GM18873 (cell line): Measurements from ENCODE around the gene NOC2L.

Experiments
- ATAC-seq: cut with Tn5 transposase; IDR thresholded peaks from one replicate; pipeline ENCODE4 v1.9.1; 2021; ENCODE audit warnings: mild to moderate bottlenecking, moderate library complexity, moderate number of reproducible peaks; ENCODE audit not compliant: unreplicated experiment, low FRiP score

The NOC2L gene

DNA sequence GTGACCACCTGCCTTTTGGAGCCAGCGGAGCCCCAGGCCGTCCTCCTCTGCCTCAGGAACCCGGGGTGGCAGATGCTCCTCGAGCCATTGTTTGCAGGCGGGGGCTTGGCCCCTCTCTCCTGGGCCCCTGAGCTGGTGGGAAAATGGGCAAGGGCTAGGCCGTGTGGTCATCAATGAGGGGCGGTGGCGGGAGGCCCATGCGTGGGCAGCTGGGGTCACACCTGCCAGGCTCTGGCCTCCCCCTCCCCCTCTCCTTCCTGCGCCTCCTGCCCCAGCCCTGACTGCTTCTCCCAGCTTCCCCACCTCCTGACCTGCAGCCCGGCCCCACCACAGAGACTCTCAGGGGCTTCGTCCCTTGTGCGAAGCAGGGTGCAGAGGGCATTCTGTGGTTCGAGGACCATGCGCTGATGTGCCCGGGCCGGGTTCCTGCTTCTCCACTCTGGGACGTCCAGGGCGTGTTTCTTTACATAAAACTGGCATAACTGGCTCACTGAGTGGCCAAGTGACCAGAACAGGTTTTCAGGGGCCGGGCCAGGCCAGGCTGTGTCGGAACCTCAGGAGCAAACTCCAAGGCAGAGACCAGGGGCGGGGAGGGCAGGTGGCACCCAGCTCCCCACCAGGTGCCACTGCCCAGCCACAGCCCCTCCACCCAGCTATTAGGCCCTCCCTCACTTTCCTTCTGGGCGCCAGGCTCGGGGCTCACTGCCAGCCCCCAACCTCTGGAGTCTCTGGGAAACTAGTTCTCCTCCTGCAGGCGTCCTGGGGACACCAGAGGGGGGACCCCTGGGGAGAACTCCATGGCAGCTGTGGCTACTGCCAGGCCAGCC is 26.1 kb downstream of the NOC2L start:
- ATAC-seq, result no peak

DNA sequence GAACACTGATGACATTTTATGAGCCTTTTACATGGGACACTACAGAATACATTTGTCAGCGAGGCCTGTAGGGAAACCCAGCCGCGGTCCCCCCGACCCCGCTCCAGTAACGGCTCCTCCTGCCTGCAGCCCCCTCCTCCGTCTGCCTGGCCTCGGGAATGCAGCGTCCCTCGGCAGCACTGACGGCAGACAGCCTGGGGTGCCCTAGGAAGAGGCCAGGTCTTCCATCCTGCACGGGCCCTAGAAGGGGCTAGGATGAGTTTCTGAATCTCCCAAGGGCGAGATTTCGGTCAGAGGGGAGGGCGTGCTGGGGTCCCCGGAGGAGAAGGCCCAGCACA is 26.9 kb downstream of the NOC2L start:
- no peak for ATAC-seq

DNA sequence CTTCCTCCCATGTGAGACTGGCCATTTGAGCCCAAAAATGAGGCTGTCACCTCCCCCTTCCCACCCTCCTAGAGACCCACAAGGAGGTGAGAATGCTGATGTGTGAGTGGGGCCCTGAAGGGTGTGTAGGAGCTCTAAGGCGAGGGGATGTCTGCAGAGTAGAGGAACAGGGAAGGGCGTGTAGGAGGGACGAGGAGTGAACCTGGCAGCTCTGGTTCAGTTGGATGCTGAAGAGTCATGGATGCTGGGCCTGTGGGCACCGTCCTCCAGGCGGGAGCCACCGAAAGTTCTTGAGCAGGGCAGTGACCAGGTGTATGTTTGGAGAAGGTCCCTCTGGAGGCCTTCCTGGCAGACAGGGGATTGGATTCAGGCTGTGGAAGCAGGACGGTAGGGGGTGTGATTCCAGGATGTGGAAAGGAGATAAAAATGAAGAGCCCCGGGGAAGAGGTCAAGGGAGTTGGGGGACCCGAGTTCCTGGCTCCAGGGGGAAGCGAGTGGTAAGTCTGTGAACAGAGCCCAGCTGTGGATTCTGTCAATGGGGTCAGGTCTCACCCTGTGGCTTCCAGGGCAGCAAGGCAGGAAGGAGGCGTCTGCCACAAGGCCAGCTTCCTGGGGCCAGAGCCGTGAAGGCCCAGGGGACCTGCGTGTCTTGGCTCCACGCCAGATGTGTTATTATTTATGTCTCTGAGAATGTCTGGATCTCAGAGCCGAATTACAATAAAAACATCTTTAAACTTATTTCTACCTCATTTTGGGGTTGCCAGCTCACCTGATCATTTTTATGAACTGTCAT is 27.5 kb downstream of the NOC2L start:
- ATAC-seq, result no peak

DNA sequence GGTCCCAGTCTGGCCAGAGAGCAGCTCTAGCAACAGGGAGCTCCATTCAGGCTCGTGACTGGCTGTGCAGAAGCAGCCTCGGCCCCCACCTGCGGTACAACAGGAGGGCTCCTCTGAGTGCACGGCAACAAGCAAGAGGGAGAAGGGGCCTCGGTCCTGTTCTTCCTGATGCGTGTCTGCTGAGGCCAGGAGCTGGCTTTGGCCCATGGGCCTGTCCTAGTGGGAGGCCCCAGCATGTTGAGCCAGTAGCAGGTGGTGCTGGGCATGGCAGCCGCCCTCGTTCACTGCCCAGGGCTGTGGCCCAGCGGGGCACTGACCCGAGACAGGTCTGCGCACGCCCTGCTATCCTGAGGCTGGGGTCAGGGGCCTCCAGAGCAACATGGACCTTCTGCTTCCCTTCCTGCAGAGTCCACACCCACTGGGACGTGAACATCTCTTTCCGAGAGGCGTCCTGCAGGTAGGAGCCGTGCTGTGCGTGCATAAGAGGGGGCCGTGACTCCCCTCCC is 28.4 kb downstream of the NOC2L start:
- ATAC-seq, result no peak

DNA sequence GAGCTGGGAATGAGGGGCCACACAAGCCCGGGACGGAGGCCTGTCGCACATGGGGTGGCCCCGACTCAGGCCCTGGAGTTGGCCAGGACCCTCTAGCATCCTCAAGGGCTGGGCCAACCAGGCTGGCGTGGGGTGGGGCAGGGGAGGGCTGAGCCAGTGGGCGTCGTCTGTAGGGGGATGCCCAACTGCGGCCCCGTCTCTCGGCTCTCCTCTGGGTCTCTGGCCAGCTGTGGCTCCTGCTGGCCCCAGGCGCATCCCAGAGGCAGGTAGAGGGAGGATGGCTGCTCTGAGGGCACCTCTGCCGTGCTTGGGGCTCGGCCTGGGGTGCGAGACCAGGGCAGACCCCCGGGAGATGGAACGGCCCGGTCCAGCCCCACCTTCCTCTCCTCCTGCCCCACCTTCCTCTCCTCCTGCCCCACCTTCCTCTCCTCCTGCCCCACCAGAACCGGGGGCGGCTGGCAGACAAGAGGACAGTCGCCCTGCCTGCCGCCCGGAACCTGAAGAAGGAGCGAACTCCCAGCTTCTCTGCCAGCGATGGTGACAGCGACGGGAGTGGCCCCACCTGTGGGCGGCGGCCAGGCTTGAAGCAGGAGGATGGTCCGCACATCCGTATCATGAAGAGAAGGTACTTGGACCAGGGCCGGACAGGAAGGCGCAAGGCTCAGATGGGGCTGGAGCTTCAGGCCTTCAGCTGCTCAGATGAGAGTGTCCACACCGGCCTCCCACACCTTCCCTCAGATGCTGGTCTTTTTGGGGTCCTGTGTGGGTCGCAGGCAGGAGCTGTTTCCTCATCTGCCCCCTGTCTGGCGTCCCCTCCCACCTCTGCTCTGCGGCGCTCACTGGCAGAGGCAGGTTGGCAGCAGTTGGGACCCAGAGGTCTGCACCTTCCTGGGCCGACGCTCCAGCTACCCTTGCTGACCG is 29.1 kb downstream of the NOC2L start:
- no peak for ATAC-seq

DNA sequence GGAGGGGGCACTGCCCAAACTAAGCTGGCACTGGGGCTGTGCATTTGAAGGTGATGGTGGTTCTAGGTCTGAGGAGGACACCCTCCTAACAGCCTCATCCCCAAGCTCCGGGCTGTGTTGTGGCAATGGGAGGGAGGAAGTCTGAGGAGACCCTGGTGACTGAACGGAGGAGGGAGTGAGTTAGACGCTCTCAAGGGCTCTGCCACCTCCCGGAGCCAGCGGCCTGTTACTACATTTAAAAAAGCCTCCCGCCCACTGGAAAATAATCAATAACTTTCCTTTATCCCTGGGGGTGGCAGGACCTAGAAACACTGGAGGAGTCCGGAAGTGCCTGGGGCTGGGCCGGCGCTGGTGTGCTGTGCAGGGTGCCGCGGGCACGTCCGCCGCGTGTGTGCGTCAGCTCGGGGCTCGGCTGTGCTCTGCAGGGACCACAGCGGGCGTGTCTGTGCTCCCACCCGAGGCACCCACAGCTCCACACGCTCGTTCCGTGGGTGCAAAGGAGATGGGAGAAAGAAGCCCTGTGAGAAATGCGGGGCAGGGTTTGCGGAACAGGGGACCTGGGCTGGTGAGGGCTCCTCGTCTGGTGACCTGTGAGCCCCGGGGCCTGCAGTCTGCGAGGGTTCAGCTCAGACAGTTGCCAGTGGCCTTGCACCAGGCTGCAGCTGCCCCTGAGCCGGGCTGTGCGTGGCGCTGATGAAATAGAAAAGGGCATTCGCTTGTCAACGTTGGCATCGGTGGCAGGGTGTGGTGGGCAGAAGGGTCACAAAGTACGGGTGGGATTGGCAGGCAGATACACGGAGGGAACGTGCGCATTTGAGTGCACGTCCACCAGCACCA is 30.0 kb downstream of the NOC2L start:
- ATAC-seq, result no peak

DNA sequence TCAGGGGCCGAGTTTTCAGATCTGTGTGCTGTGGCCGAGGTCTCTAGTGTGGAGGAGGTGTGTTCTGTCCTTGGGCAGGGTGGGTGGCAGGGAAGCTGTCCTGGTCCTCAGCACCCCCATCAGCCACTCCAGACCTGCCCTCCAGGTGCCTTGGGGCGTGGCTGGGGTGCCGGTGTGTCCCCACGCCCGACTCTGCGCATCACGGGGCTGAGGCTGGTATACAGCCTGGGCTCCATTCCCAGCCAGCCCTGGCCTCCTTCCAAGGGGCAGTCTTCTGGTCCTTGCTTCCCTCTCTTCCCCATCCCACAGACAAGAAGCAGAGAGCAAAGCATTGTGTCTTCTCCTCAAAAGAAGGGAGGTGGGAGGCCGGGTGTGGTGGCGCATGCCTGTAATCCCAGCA is 31.3 kb downstream of the NOC2L start:
- ATAC-seq, result no peak

DNA sequence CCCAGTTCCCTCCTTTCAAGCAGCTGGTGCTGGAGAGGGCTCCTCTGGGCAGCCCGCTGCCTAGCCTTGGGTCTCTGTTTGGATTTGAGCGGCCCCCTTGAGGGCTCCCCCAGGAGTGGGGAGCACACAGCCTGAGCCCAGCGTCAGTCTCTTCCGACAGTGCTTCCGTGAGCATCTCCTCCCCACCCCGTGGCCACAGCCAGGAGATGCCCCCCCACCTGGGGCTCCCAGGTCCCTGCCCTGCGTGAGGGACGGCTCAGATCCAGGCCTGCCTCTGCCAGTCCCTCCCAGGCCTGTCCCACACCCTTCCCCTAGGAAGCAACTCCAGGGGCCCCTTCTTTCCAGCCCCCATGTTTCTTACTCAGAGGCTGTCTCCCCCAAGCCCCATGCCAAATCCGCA is 31.8 kb downstream of the NOC2L start:
- ATAC-seq, result no peak

DNA sequence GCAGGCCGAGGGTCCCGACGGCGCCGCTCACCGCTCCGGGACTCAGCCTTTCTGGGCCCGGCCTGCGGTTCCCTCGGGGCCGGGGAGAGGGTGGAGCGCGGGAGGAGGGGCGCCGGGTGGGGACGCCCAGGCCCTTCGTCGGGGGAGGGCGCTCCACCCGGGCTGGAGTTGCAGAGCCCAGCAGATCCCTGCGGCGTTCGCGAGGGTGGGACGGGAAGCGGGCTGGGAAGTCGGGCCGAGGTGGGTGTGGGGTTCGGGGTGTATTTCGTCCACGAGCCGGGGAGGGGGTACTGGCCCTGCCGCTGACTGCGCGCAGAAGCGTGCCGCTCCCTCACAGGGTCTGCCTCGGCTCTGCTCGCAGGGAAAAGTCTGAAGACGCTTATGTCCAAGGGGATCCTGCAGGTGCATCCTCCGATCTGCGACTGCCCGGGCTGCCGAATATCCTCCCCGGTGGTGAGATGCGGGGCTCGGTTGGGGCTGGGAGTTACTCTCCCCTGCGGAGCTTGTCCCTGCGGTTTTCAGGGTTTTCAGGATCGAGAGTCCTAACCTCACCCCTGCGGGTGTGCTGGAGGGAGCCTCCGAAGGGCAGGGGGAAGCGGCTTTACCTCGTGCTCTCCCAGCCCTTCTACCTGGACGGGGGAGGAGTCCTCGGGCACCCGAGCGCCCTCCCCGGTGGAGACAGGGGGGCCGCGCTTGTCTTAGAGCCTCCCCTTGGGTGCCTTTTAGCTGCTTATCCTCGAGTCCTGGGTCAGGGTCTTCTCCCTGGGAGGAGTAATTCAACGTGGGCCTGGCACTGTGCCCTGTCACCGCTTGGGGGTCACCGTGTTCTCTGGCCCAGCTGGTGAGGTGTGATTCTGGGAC is 33.3 kb downstream of the NOC2L start:
- no peak for ATAC-seq

DNA sequence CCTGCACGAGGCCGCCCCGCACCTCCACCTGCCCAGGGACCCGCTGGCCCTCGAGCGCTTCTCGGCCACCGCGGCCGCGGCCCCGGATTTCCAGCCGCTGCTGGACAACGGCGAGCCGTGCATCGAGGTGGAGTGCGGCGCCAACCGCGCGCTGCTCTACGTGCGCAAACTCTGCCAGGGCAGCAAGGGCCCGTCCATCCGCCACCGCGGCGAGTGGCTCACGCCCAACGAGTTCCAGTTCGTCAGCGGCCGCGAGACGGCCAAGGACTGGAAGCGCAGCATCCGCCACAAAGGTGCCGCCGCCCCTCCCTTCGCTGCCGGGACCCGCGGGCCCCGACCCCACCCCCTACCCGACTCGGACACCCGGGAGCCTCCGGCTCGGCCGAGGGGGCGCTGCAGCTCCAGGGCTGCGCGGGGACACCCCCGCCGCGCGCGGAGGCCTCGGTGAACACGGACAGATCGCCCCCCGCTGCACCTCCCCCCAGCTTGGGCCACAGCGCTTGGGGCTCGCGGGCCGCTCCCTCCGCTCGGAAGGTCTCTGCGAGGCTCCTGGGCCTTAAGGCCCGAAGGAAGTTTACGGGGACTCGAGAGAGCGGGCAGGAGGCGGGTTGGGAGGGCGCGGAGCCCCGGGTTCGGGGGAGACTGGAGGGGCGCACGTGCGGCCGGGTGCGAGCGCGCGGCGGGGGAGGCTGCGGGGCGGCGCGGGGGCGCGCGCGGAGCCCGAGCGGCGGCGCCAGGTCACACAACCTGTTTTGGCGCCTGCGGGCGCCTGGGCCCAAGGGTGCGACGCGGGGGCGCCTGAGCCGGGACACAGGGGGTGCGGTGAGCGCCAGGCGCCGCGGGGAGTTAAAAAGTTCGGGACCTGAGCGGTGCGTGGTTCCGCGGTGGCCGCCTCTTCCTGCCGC is 34.1 kb downstream of the NOC2L start:
- no peak for ATAC-seq

DNA sequence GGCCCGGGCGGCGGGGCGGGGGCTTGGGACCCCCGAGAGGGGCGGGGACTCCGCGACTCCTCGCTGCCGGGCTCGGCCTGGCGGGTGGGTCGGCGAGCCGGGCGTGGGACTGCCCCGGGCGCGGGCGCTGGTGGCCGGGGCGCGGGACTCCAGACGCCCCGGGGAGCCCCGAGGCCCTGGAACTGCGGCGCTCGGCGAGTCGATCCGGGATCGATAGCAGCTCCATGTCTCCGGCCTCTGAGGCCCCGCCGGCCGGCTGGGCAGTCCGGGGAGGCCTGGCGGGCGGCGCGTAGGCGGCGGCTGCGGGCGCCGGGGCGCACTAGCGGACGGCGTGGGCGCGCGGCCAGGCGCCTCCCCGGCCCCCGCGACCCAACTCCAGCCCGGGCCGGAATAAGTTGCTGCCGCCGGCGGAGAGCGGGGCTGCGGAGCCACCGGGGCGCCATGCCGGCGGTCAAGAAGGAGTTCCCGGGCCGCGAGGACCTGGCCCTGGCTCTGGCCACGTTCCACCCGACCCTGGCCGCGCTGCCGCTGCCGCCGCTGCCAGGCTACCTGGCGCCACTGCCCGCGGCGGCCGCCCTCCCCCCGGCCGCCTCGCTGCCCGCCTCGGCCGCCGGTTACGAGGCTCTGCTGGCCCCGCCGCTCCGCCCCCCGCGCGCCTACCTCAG is 34.9 kb downstream of the NOC2L start:
- no peak for ATAC-seq

DNA sequence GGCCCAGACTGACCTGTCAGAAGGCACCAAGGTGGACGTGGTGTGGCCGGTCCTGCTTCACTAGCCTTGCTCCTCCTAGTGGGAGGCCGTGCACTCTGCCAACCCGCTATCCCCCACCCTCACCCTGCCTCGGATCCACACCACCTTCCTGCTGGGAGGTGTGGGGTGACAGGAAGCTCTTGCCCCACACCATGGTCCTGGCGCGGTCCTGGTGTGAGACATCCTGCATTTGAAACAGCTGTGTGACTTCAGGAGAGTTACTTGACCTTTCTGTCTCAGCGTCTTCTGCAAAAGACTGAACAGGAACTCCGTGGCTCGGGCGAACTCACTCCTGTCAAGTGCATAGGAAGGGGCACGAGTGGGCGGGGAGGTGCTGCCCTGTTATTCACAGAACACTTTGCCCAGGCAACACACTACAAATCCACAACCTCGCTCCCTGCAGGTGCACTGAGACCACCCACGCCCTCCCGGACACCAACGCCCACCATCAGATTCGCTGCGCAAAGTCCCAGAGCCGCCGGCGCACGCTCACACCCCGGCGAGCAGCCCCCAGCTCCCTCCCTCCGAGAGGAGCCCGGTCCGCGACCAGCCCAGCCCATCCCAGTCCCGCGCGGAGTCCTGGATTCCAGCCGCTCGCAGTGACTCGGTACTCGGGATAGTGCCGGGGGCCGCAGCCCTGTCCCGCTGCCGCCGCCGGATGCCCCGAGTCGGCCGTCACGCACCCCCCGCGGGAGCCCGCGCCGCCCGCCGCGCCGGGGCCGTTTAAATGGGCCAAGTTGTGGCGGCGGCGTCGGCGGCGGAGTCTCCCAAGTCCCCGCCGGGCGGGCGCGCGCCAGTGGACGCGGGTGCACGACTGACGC is 35.7 kb downstream of the NOC2L start, which contains the start of gene SAMD11:
Gene SAMD11 (plus strand): TSS at position 793 of the 860 bp plus-strand sequence. CDS start 509 bp downstream, outside the sequence.
- ATAC-seq, result no peak

DNA sequence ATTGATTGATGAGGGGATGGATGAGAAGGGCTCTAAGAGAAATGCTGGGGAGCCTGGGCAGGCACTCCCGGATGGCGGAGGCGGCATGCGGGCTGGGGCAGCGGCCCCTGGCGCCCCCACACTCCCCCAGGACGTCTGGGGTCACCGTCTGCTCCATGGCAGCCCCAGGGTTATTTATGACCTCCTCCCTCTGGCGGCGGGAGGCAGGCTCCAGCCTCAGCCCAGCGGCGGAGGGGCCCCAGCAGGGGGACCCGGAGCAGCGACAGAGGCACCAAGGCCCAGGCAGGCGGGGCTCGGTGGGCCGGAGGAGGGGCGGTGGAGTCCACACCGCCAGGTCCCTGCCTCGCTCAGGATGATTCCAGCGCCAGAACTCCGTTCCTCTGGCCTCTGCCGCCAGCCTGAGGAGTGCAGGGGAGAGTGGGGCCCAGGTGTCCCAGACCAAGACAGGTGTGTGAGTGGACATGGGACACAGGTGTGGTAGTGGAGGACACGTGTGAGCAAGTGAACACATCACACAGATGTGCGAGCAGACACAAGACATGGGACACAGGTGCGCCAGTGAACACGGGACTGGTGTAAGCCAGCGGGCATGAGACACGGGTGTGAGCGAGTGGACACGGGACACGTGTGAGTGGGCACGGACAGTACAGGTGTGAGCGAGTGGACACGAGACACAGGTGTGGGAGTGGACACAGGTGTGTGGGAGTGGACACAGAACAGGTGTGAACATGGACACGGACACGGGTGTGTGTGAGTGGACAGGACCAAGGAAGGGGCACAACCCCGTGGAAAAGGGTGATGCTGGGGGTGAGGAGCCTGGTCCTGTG is 37.8 kb downstream of the NOC2L start:
- ATAC-seq, result no peak

DNA sequence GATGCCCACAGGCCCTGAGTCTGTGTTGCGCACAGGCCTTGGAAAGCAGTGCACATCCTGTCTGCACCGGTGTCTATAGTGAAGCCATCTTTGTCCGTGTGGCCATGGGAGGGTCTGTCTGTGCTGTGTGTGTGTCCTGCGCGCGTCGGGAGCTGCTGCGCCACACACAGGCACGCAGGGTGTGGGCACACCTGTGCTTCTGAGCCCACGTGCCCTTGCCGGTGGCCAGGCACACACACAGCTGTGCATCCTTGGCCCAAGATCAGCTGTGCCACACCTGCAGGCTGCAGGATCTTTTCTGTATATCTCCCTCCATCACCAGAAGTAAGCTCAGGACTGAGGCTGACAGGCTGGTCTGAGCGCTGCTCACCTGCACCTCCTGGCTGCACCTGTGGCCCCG is 38.5 kb downstream of the NOC2L start:
- ATAC-seq, result no peak

DNA sequence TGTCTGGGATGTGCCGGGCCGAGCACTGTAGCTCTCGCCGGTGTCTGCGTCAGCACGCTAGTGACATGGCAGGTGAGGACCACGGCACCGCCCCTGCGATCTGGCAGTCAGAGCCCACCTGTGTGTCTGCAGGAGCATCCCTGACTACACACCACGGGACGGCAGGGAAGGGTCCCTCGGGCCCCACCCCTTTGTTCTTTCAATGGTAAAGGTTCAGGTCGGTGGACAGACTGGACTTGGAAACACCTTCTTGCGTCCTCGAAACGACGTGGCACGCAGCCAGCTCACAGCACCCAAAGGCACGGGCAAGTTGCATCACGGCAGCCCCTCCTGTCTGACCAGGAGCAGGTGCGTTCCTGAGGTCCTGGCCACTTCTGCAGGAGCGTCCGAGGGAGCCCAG is 39.0 kb downstream of the NOC2L start:
- ATAC-seq, result no peak
